Inferior parietal cortex (tissue), 1 donor: ENCODE measurements around the gene OR10A6.

ENCODE experiments used
- DNase-seq: peaks from one replicate; pipeline ENCODE4 v3.0.0-alpha.2; 2016; ENCODE audit errors: extremely low spot score

The OR10A6 gene

GRCh38 chr11:7909585-7910285, 21.3 kb downstream of the OR10A6 start:
- DNase-seq = no peak

GRCh38 chr11:7907121-7907520, 23.9 kb downstream of the OR10A6 start:
- no peak for DNase-seq

GRCh38 chr11:7906481-7906880, 24.6 kb downstream of the OR10A6 start:
- no peak for DNase-seq

GRCh38 chr11:7905961-7906429, 25.1 kb downstream of the OR10A6 start:
- DNase-seq = no peak

- no peak for DNase-seq
Observed at GRCh38 chr11:7905549-7905948, 25.5 kb downstream of the OR10A6 start.

GRCh38 chr11:7904917-7905316, 26.2 kb downstream of the OR10A6 start:
- DNase-seq = no peak

- no peak for DNase-seq
Observed at GRCh38 chr11:7903940-7904339, 27.1 kb downstream of the OR10A6 start.

- DNase-seq = no peak
Observed at GRCh38 chr11:7901319-7901854, 29.7 kb downstream of the OR10A6 start.

- no peak for DNase-seq
Observed at GRCh38 chr11:7900686-7901085, 30.4 kb downstream of the OR10A6 start.

GRCh38 chr11:7899418-7899817, 31.6 kb downstream of the OR10A6 start:
- DNase-seq = no peak

- no peak for DNase-seq
Observed at GRCh38 chr11:7898666-7899283, 32.3 kb downstream of the OR10A6 start.

GRCh38 chr11:7896009-7896785, 34.9 kb downstream of the OR10A6 start:
- DNase-seq = no peak

GRCh38 chr11:7894251-7894650, 36.8 kb downstream of the OR10A6 start:
- no peak for DNase-seq

GRCh38 chr11:7893796-7894195, 37.3 kb downstream of the OR10A6 start:
- no peak for DNase-seq

GRCh38 chr11:7892840-7893254, 38.2 kb downstream of the OR10A6 start:
- peak; percentile 75 for DNase-seq

- no peak for DNase-seq
Observed at GRCh38 chr11:7892059-7892699, 38.9 kb downstream of the OR10A6 start.

- DNase-seq = no peak
Observed at GRCh38 chr11:7890417-7891172, 40.5 kb downstream of the OR10A6 start.

- DNase-seq = no peak
Observed at GRCh38 chr11:7889985-7890384, 41.1 kb downstream of the OR10A6 start.

- no peak for DNase-seq
Observed at GRCh38 chr11:7882860-7883259, 48.2 kb downstream of the OR10A6 start.
